ENCODE data around the gene KIAA1210.

GRCh38 chrX:119147486-119147885, 19.9 kb upstream of the KIAA1210 start:
- TF ChIP-seq CTCF (conservative IDR thresholded peaks at IDR 0.05; ENCODE audit: low read depth, low read length) = no peak
- no peak for TF ChIP-seq EZH2 (IDR thresholded peaks at IDR 0.05; ENCODE audit: borderline replicate concordance, low read depth, low read length, poor library complexity, severe bottlenecking)

All from A673 (cell line).